OCI-LY1 (cell line): Measurements from ENCODE around the gene PFKFB2.

Experiments
- H2AFZ ChIP-seq: fragments of 200-600 bp; sonication (generic), shearing (Covaris generic); 2 replicates; pipeline ENCODE4 v1.6.0; 2014; ENCODE audit warnings: antibody characterized with exemption, mild to moderate bottlenecking, low read length
- H3F3A ChIP-seq: fragments of 200-600 bp; sonication (generic), shearing (Covaris generic); 2 replicates; pipeline ENCODE4 v1.6.0; 2014; ENCODE audit warnings: mild to moderate bottlenecking, antibody characterized with exemption, low read length, moderate library complexity; ENCODE audit not compliant: insufficient read depth
- H3K27ac ChIP-seq: fragments of 200-600 bp; sonication (generic); 2 replicates; pipeline ENCODE4 v1.5.1; 2014; ENCODE audit warnings: low read length, mixed run types, mild to moderate bottlenecking, low read depth; ENCODE audit not compliant: poor library complexity, severe bottlenecking
- H3K27me3 ChIP-seq: fragments of 200-600 bp; sonication (generic); 2 replicates; pipeline ENCODE4 v1.6.0; 2014; ENCODE audit warnings: antibody characterized with exemption, mild to moderate bottlenecking, low read length, moderate library complexity; ENCODE audit not compliant: insufficient read depth
- H3K36me3 ChIP-seq: fragments of 200-600 bp; sonication (generic); 2 replicates; pipeline ENCODE4 v1.6.1; 2014; ENCODE audit warnings: mild to moderate bottlenecking, antibody characterized with exemption, low read length, moderate library complexity, mixed read lengths; ENCODE audit not compliant: insufficient read depth
- H3K4me1 ChIP-seq: fragments of 200-600 bp; sonication (generic); 2 replicates; pipeline ENCODE4 v1.5.1; 2014; ENCODE audit warnings: mild to moderate bottlenecking, low read length, moderate library complexity; ENCODE audit not compliant: insufficient read depth, severe bottlenecking
- H3K4me2 ChIP-seq: fragments of 200-600 bp; sonication (generic), shearing (Covaris generic); 2 replicates; pipeline ENCODE4 v1.6.1; 2014; ENCODE audit warnings: low read length
- H3K4me3 ChIP-seq: fragments of 200-600 bp; sonication (generic); 2 replicates; pipeline ENCODE4 v1.5.1; 2014; ENCODE audit warnings: low read length, low read depth, mild to moderate bottlenecking, mixed read lengths; ENCODE audit not compliant: poor library complexity, severe bottlenecking
- H3K79me2 ChIP-seq: fragments of 200-600 bp; shearing (Covaris generic); 2 replicates; pipeline ENCODE4 v1.6.1; 2016; ENCODE audit warnings: mixed run types, low read length, mixed read lengths; ENCODE audit not compliant: insufficient read depth
- H3K9ac ChIP-seq: fragments of 200-600 bp; sonication (generic), shearing (Covaris generic); 2 replicates; pipeline ENCODE4 v1.6.1; 2014; ENCODE audit warnings: mild to moderate bottlenecking, low read length, mixed read lengths
- H3K9me2 ChIP-seq: fragments of 200-600 bp; sonication (generic), shearing (Covaris generic); 2 replicates; pipeline ENCODE4 v1.6.1; 2014; ENCODE audit warnings: low read depth, mild to moderate bottlenecking, low read length, mixed read lengths
- H3K9me3 ChIP-seq: fragments of 200-600 bp; shearing (Covaris generic); 2 replicates; pipeline ENCODE4 v1.6.1; 2014; ENCODE audit warnings: low read length, mixed read lengths
- H4K20me1 ChIP-seq: fragments of 200-600 bp; sonication (generic), shearing (Covaris generic); 2 replicates; pipeline ENCODE4 v1.6.0; 2016; ENCODE audit warnings: mild to moderate bottlenecking, low read length; ENCODE audit not compliant: insufficient read depth
- EZH2 ChIP-seq: fragments of 200-600 bp; sonication (generic), shearing (Covaris generic); IDR thresholded peaks from 2 replicates; pipeline ENCODE4 v1.8.0; 2017; ENCODE audit warnings: borderline replicate concordance, mixed run types, mild to moderate bottlenecking, antibody characterized with exemption, low read length, moderate library complexity, mixed read lengths
- TF ChIP-seq, protein P1 (sequence below): fragments of 200-600 bp; sonication (generic), shearing (Covaris generic); IDR thresholded peaks from 2 replicates; pipeline ENCODE4 v1.5.1; 2017; ENCODE audit warnings: mild to moderate bottlenecking, antibody characterized with exemption, low read length, moderate library complexity, mixed read lengths

The PFKFB2 gene

DNA sequence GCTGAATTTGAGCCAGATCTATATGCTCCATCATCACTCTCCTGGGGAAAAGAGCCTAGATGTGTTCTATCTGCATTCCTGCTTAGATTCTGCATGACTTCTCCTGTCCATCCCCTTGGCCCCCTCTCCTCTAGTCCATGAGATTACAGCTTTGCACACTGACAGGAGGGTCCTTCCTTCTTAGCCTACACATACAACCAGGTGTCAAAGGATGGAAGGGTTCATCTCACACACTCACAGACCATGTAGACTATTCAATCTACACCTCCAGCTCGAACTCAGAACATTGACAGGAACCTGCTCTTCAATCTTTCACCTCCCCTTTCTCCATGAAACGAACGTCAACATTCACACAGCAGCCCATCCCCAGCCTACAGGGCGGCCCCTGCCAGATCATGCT, 34.4 kb upstream of the PFKFB2 start:
- no peaks in the 10 kb centered on the region for H3K4me1 ChIP-seq
- no peaks in the 10 kb centered on the region for H3K9me2 ChIP-seq
- H3K36me3 ChIP-seq: no peaks in the 10 kb centered on the region
- no peaks in the 10 kb centered on the region for H3F3A ChIP-seq
- H2AFZ ChIP-seq: no peak overlapping the region
- no peak overlapping the region for H3K4me3 ChIP-seq
- TF ChIP-seq, protein P1, sequence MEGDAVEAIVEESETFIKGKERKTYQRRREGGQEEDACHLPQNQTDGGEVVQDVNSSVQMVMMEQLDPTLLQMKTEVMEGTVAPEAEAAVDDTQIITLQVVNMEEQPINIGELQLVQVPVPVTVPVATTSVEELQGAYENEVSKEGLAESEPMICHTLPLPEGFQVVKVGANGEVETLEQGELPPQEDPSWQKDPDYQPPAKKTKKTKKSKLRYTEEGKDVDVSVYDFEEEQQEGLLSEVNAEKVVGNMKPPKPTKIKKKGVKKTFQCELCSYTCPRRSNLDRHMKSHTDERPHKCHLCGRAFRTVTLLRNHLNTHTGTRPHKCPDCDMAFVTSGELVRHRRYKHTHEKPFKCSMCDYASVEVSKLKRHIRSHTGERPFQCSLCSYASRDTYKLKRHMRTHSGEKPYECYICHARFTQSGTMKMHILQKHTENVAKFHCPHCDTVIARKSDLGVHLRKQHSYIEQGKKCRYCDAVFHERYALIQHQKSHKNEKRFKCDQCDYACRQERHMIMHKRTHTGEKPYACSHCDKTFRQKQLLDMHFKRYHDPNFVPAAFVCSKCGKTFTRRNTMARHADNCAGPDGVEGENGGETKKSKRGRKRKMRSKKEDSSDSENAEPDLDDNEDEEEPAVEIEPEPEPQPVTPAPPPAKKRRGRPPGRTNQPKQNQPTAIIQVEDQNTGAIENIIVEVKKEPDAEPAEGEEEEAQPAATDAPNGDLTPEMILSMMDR: no peak
- TF ChIP-seq EZH2: no peak
- H4K20me1 ChIP-seq: no peaks in the 10 kb centered on the region
- H3K27me3 ChIP-seq: no peaks in the 10 kb centered on the region
- H3K9me3 ChIP-seq: no peaks in the 10 kb centered on the region
- H3K4me2 ChIP-seq: no peak overlapping the region
- no peaks in the 10 kb centered on the region for H3K79me2 ChIP-seq
- H3K27ac ChIP-seq: no peak overlapping the region
- no peak overlapping the region for H3K9ac ChIP-seq

DNA sequence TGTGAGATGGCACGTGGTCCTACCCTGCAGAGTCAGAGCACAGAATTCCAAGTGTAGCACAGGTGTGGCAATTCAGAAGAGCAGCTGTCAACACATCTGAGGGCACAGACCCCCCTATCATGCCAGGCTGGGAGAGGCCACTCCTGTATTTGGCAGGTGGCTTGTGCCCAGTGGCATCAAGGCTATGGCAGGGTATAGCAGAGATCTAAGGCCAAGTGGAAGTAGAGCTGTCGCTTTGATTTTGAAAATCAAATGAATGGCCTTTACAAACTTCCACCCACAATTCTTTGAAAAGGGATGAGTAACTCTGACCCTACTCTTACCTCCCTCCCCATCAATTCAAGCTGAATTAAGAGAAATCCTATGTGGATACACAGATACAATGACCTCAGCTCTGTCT, 33.9 kb upstream of the PFKFB2 start:
- H3K27ac ChIP-seq: no peak overlapping the region
- H3K4me1 ChIP-seq: no peaks in the 10 kb centered on the region

DNA sequence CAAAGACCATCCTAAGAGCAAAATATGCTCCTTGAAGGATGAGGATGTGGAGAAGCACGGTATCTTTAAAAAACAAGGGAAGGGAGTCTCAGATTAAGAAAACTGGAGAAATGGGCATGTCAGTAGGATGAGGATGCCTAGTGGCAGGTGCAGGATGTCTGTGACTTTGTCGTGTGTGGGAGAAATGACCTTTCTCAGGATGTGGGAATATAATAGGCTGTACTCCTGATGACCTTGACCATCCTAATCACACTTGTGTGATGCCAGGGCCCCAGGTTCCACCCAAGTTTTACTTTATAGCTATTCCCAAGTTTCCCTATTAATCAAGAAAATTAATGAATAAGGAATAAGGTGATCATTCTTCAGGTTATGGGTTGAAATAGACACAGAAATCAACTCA, 33.4 kb upstream of the PFKFB2 start:
- Histone ChIP-seq H3K36me3 (no peaks in the 10 kb centered on the region), H3K9me3 (no peaks in the 10 kb centered on the region), H3K79me2 (no peaks in the 10 kb centered on the region), H3K4me3 (no peak overlapping the region), H3K4me2 (no peak overlapping the region), H3K27ac (no peak overlapping the region), H3K9me2 (no peaks in the 10 kb centered on the region), H3K27me3 (no peaks in the 10 kb centered on the region), H2AFZ (no peak overlapping the region), H3K9ac (no peak overlapping the region), H3K4me1 (no peaks in the 10 kb centered on the region), H3F3A (no peaks in the 10 kb centered on the region), H4K20me1 (no peaks in the 10 kb centered on the region)
- no peak for TF ChIP-seq EZH2
- TF ChIP-seq, protein P1: no peak

More for the DNA sequence above, 33.9 kb upstream of the PFKFB2 start:
- no peaks in the 10 kb centered on the region for H3F3A ChIP-seq
- no peak for TF ChIP-seq EZH2
- TF ChIP-seq, protein P1: no peak
- H2AFZ ChIP-seq: no peak overlapping the region
- no peaks in the 10 kb centered on the region for H4K20me1 ChIP-seq
- no peak overlapping the region for H3K9ac ChIP-seq
- no peaks in the 10 kb centered on the region for H3K36me3 ChIP-seq
- no peaks in the 10 kb centered on the region for H3K27me3 ChIP-seq
- no peaks in the 10 kb centered on the region for H3K9me2 ChIP-seq
- no peak overlapping the region for H3K4me3 ChIP-seq
- no peak overlapping the region for H3K4me2 ChIP-seq
- H3K79me2 ChIP-seq: no peaks in the 10 kb centered on the region
- H3K9me3 ChIP-seq: no peaks in the 10 kb centered on the region
